Endothelial cell (in vitro differentiated cells): ENCODE data around the gene RHBDL3. TPM values are rescaled to one million over a fixed set of nuclear protein-coding genes. Genes with fewer than 3 reads are reported as not detected.
"Not testable (repeated sequence)": the region's sequence is repeated elsewhere in the genome, so short reads cannot be mapped to it uniquely, and the experiment has no call there.

ENCODE experiments used
- DNase-seq: peaks from one replicate; pipeline ENCODE4 v3.0.0; 2021; ENCODE audit warnings: low spot score
- H3K27ac Mint-ChIP-seq: one replicate; pipeline ENCODE4 v1.8.0; 2021; ENCODE audit warnings: mixed read lengths, inconsistent platforms; ENCODE audit not compliant: unreplicated experiment
- H3K27me3 Mint-ChIP-seq: one replicate; pipeline ENCODE4 v1.8.0; 2021; ENCODE audit warnings: mild to moderate bottlenecking, moderate library complexity, mixed read lengths, inconsistent platforms; ENCODE audit not compliant: unreplicated experiment
- H3K36me3 Mint-ChIP-seq: one replicate; pipeline ENCODE4 v1.8.0; 2021; ENCODE audit warnings: mild to moderate bottlenecking, low read depth, mixed read lengths, inconsistent platforms; ENCODE audit not compliant: unreplicated experiment
- H3K4me1 Mint-ChIP-seq: one replicate; pipeline ENCODE4 v1.8.0; 2021; ENCODE audit warnings: mild to moderate bottlenecking, mixed read lengths, inconsistent platforms; ENCODE audit not compliant: unreplicated experiment
- H3K4me3 Mint-ChIP-seq: one replicate; pipeline ENCODE4 v1.8.0; 2021; ENCODE audit warnings: mild to moderate bottlenecking, mixed read lengths, inconsistent platforms; ENCODE audit not compliant: unreplicated experiment
- H3K9me3 Mint-ChIP-seq: one replicate; pipeline ENCODE4 v1.8.0; 2021; ENCODE audit warnings: mixed read lengths, inconsistent platforms; ENCODE audit not compliant: unreplicated experiment
- CTCF ChIP-seq: fragments of 200-600 bp; sonication (generic); IDR thresholded peaks from one replicate; pipeline ENCODE4 v1.5.0; 2021; ENCODE audit warnings: antibody characterized with exemption; ENCODE audit not compliant: unreplicated experiment
- total RNA-seq: library from RNA; stranded (reverse); fragmentation: NEBNext Ultra II Directional; extraction: Animal tissue kit (Norgen Biotek cat#: 25700); gene quantifications from one replicate; pipeline ENCODE4 v1.2.1, GENCODE V29; 2021; ENCODE audit not compliant: unreplicated experiment

Gene RHBDL3
- total RNA-seq, 1 donor from 2014 or later = 1.7 TPM

- Mint-ChIP-seq H3K27ac (no peak overlapping the region), H3K9me3 (no peaks in the 10 kb centered on the region), H3K4me3 (no peak overlapping the region), H3K36me3 (peaks cover 5% of the 10 kb centered on the region), H3K27me3 (peaks cover 15% of the 10 kb centered on the region), H3K4me1 (peaks cover 16% of the 10 kb centered on the region)
- DNase-seq = no peak
- no peak for TF ChIP-seq CTCF
Observed at GRCh38 chr17:32261417-32261736, 4.3 kb upstream of the RHBDL3 start.

- H3K4me3 Mint-ChIP-seq = no peak overlapping the region
- H3K9me3 Mint-ChIP-seq = no peaks in the 10 kb centered on the region
- no peak for TF ChIP-seq CTCF
- no peak for DNase-seq
- H3K36me3 Mint-ChIP-seq = peaks cover 5% of the 10 kb centered on the region
- H3K4me1 Mint-ChIP-seq = peaks cover 19% of the 10 kb centered on the region
- H3K27me3 Mint-ChIP-seq = peaks cover 15% of the 10 kb centered on the region
- H3K27ac Mint-ChIP-seq = no peak overlapping the region
Observed at GRCh38 chr17:32261936-32262510, 3.6 kb upstream of the RHBDL3 start.

- H3K9me3 Mint-ChIP-seq, H3K4me3 Mint-ChIP-seq, DNase-seq, H3K36me3 Mint-ChIP-seq, H3K27ac Mint-ChIP-seq: not testable (repeated sequence)
- Mint-ChIP-seq H3K4me1 (peaks cover 21% of the 10 kb centered on the region), H3K27me3 (peaks cover 21% of the 10 kb centered on the region)
Observed at GRCh38 chr17:32263515-32263914, 2.1 kb upstream of the RHBDL3 start.

- H3K36me3 Mint-ChIP-seq = peaks cover 5% of the 10 kb centered on the region
- H3K9me3 Mint-ChIP-seq = no peaks in the 10 kb centered on the region
- H3K4me1 Mint-ChIP-seq = peaks cover 21% of the 10 kb centered on the region
- H3K27me3 Mint-ChIP-seq = peaks cover 21% of the 10 kb centered on the region
- H3K27ac Mint-ChIP-seq = no peak overlapping the region
- peak overlapping the region; percentile 76 for H3K4me3 Mint-ChIP-seq
- DNase-seq = no peak
- TF ChIP-seq CTCF = peak; percentile 18
Observed at GRCh38 chr17:32264140-32264799, 1.4 kb upstream of the RHBDL3 start.

- no peak for DNase-seq
- Mint-ChIP-seq H3K4me1 (peaks cover 21% of the 10 kb centered on the region), H3K36me3 (peaks cover 5% of the 10 kb centered on the region), H3K9me3 (no peaks in the 10 kb centered on the region), H3K27me3 (peaks cover 21% of the 10 kb centered on the region), H3K4me3 (peak overlapping the region; percentile 90), H3K27ac (no peak overlapping the region)
- TF ChIP-seq CTCF = no peak
Observed at GRCh38 chr17:32264823-32265191, 825 bp upstream of the RHBDL3 start.
